ENCODE results near the gene GAB1. TPM values are rescaled to one million over a fixed set of nuclear protein-coding genes. Genes with fewer than 3 reads are reported as not detected.

The GAB1 gene
- total and polyA plus RNA-seq, 4 donors = 2.4 to 31.3 (median 6.9) TPM

- H3K27me3 ChIP-seq (ENCODE audit: control insufficient read depth in 4 of 4, insufficient read depth in 4 of 4, low read length in 3 of 4) = no peaks in the 10 kb centered on the region
- H3K9ac ChIP-seq (ENCODE audit: low read depth in 1 of 2, low read length in 2 of 2) = no peak overlapping the region
- H3K9me3 ChIP-seq (ENCODE audit: control insufficient read depth in 4 of 4, low read length in 3 of 4) = no peaks in the 10 kb centered on the region
- whole genome bisulfite sequencing = 88% methylated on average over 2 of the region's 2 CpGs
- no peak overlapping the region for H3K27ac ChIP-seq (ENCODE audit: low read depth in 1 of 2, low read length in 2 of 2)
- H3K4me3 ChIP-seq (ENCODE audit: low read depth in 1 of 3, low read length in 3 of 3) = no peak overlapping the region
- TF ChIP-seq SP1 (IDR thresholded peaks at IDR 0.05) = no peak
- no peak for TF ChIP-seq TAF1 (conservative IDR thresholded peaks at IDR 0.05)
- TF ChIP-seq JUND (IDR thresholded peaks at IDR 0.05) = no peak
- no peak for TF ChIP-seq GABPA (IDR thresholded peaks at IDR 0.05 in 1 of 2, conservative IDR thresholded peaks at IDR 0.05 in 1 of 2)
- no peak for TF ChIP-seq REST (IDR thresholded peaks at IDR 0.05)
- TF ChIP-seq YY1 (IDR thresholded peaks at IDR 0.05) = no peak
- no peak for TF ChIP-seq MAX (IDR thresholded peaks at IDR 0.05)
- TF ChIP-seq NR2F2 (IDR thresholded peaks at IDR 0.05) = no peak
- no peak for TF ChIP-seq ZBTB33 (IDR thresholded peaks at IDR 0.05)
- TF ChIP-seq HNF4A (conservative IDR thresholded peaks at IDR 0.05) = no peak
- peaks cover 2 to 21% (median 15%) of the 10 kb centered on the region in 4 donors for H3K36me3 ChIP-seq (ENCODE audit: control insufficient read depth in 4 of 4, insufficient read depth in 3 of 4, low read depth in 1 of 4, low read length in 3 of 4)
- no peaks in the 10 kb centered on the region for H3K4me1 ChIP-seq (ENCODE audit: control insufficient read depth in 4 of 4, insufficient read depth in 4 of 4, low read length in 3 of 4)
- no peak for DNase-seq (ENCODE audit: low spot score)
Measured at GRCh38 chr4:143438710-143439109, 102.0 kb downstream of the GAB1 start.

GRCh38 chr4:143441109-143441508 is 104.4 kb downstream of the GAB1 start:
- no peaks in the 10 kb centered on the region for H3K4me1 ChIP-seq (ENCODE audit: control insufficient read depth in 4 of 4, insufficient read depth in 4 of 4, low read length in 3 of 4)
- DNase-seq (ENCODE audit: low spot score) = no peak
- no peaks in the 10 kb centered on the region for H3K27me3 ChIP-seq (ENCODE audit: control insufficient read depth in 4 of 4, insufficient read depth in 4 of 4, low read length in 3 of 4)
- no peaks in the 10 kb centered on the region for H3K9me3 ChIP-seq (ENCODE audit: control insufficient read depth in 4 of 4, low read length in 3 of 4)
- no peak overlapping the region for H3K9ac ChIP-seq (ENCODE audit: low read depth in 1 of 2, low read length in 2 of 2)
- peaks cover 2 to 20% (median 11%) of the 10 kb centered on the region in 4 donors for H3K36me3 ChIP-seq (ENCODE audit: control insufficient read depth in 4 of 4, insufficient read depth in 3 of 4, low read depth in 1 of 4, low read length in 3 of 4)
- TF ChIP-seq ATF3 (IDR thresholded peaks at IDR 0.05) = no peak
- TF ChIP-seq CTCF (IDR thresholded peaks at IDR 0.05; ENCODE audit: low read depth, low read length, missing input control) = no peak
- no peak for TF ChIP-seq ZBTB33 (IDR thresholded peaks at IDR 0.05)
- TF ChIP-seq RAD21 (IDR thresholded peaks at IDR 0.05) = no peak
- no peak for TF ChIP-seq YY1 (IDR thresholded peaks at IDR 0.05)
- no peak for TF ChIP-seq EGR1 (IDR thresholded peaks at IDR 0.05; ENCODE audit: low read depth in 2 of 2)
- TF ChIP-seq TAF1 (conservative IDR thresholded peaks at IDR 0.05) = no peak
- TF ChIP-seq JUND (IDR thresholded peaks at IDR 0.05) = no peak
- TF ChIP-seq NR2F2 (IDR thresholded peaks at IDR 0.05) = no peak
- TF ChIP-seq GABPA (IDR thresholded peaks at IDR 0.05 in 1 of 2, conservative IDR thresholded peaks at IDR 0.05 in 1 of 2) = no peak
- TF ChIP-seq HNF4G (IDR thresholded peaks at IDR 0.05) = no peak
- TF ChIP-seq FOXA1 (IDR thresholded peaks at IDR 0.05) = no peak
- no peak overlapping the region for H3K27ac ChIP-seq (ENCODE audit: low read depth in 1 of 2, low read length in 2 of 2)
- H3K4me3 ChIP-seq (ENCODE audit: low read depth in 1 of 3, low read length in 3 of 3) = no peak overlapping the region

Data from liver (tissue), 9 donors.